ENCODE data around the gene NLRP12.

NLRP12 gene

DNA sequence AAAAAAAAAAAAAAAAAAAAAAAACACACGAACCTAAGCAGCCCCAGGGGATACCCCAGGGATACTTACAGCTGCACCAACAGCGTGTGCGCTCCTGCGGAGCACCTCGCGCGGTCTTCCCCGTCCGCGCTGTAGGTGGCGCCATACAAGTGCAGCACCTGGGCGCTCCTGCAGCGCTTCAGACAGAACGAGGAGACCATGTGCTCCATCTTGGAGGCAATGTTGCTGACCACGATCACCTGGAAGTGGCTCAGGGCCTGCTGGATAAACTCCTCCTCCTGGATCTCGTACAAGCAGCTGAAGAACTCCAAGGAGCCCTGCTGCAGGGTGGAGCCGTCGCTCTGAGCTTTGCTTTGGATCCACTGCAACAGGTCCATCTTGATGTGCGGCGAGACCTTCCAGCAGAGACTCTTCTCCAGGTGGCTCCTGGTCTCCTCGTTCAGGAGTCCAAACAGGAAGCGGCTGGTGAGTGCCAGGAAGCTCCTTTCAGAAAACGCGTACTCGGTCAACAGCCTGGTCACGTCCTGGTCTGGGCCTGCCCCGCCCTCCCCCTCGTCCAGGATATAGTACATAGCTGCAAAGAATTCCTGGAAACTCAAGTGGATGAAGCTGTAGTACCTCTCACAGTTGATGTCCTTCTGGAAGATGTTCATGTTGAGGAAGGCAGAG is 14.5 kb downstream of the NLRP12 start:
- no peak for TF ChIP-seq Cebpa-rat (IDR thresholded peaks at IDR 0.05)
- peaks cover 0 to 100% (median 100%) of the 10 kb centered on the region in 11 experiments; a peak in 19 of 22 replicates for H4K20me1 ChIP-seq
- peaks cover 0 to 68% (median 29%) of the 10 kb centered on the region in 10 experiments; a peak in 13 of 20 replicates for H3K4me1 ChIP-seq
- H3K4me3 ChIP-seq, result 0 out of 20 replicates have a peak overlapping the region, but pooled peaks of 1 of the 10 experiments have one; percentile 15
- H3K4me2 ChIP-seq, result peak overlapping the region in 6 of 11 experiments; percentile 6 to 49 (median 35); a peak in 9 of 22 replicates
- no peaks in the 10 kb centered on the region for H3K9me3 ChIP-seq (replicated peaks in 1 of 11)
- H3K36me3 ChIP-seq, result peaks cover 0 to 100% (median 100%) of the 10 kb centered on the region in 11 experiments; a peak in 20 of 22 replicates
- H3K27ac ChIP-seq, result no peak overlapping the region
- peak overlapping the region in 1 of 11 experiments; percentile 25; a peak in 4 of 22 replicates for H3K9ac ChIP-seq
- no peaks in the 10 kb centered on the region for H3K27me3 ChIP-seq

DNA sequence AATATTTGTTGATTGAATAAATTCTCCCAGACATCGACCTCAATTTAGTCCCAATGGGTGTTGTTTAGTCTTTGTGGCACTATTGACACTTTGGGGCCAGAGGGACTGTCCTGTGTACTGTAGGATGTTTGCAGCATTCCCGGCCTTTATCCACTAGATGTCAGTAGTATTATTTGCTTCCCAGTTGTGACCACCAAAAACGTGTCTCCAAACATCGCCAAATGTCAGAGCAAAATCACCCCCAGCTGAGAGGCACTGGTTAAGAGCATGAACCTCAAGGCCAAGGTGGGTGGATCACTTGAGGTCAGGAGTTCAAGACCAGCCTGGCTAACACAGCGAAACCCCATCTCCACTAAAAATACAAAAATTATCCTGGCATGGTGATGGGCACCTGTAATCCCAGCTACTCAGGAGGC is 15.4 kb downstream of the NLRP12 start:
- no peak for TF ChIP-seq Cebpa-rat (IDR thresholded peaks at IDR 0.05)
- Histone ChIP-seq H3K9ac (peak overlapping the region in 3 of 11 experiments; percentile 19 to 40 (median 25); a peak in 2 of 22 replicates), H3K4me1 (peaks cover 0 to 59% (median 21%) of the 10 kb centered on the region in 10 experiments; a peak in 12 of 20 replicates), H3K4me3 (no peak overlapping the region), H3K9me3 (replicated peaks in 1 of 11) (no peaks in the 10 kb centered on the region), H3K27ac (no peak overlapping the region; a peak in 1 of 22 replicates), H3K27me3 (no peaks in the 10 kb centered on the region), H3K4me2 (peak overlapping the region in 4 of 11 experiments; percentile 18 to 44 (median 34); a peak in 3 of 22 replicates), H3K36me3 (peaks cover 0 to 100% (median 100%) of the 10 kb centered on the region in 11 experiments; a peak in 20 of 22 replicates), H4K20me1 (peaks cover 0 to 100% (median 100%) of the 10 kb centered on the region in 11 experiments; a peak in 19 of 22 replicates)

DNA sequence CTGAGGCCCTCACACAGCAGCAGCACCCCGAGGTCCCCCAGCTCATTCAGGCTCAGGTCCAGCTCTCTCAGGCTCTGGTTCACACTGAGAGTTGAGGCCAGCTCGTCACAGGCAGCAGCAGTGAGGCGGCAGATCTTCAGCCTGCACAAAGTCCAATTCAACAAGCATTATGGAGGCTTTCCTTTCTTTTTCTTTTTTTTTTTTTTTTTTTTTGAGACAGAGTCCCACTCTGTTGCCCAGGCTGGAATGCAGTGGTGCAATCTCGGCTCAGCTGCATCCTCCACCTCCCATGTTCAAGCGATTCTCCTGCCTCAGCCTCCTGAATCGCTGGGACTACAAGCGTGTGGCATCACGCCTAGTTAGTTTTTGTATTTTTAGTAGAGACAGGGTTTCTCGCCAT is 22.9 kb downstream of the NLRP12 start:
- H3K4me3 ChIP-seq, result no peak overlapping the region
- no peaks in the 10 kb centered on the region for H3K9me3 ChIP-seq (replicated peaks in 1 of 11)
- no peak overlapping the region for H3K9ac ChIP-seq
- no peak overlapping the region for H3K27ac ChIP-seq
- H4K20me1 ChIP-seq, result peaks cover 0 to 100% (median 99%) of the 10 kb centered on the region in 11 experiments; a peak in 17 of 22 replicates
- H3K4me1 ChIP-seq, result peaks cover 0 to 6% (median 0%) of the 10 kb centered on the region in 10 experiments; a peak in 1 of 20 replicates
- peaks cover 0 to 100% (median 100%) of the 10 kb centered on the region in 11 experiments; a peak in 20 of 22 replicates for H3K36me3 ChIP-seq
- no peak overlapping the region for H3K4me2 ChIP-seq
- no peak for TF ChIP-seq Cebpa-rat (IDR thresholded peaks at IDR 0.05)
- no peaks in the 10 kb centered on the region for H3K27me3 ChIP-seq

DNA sequence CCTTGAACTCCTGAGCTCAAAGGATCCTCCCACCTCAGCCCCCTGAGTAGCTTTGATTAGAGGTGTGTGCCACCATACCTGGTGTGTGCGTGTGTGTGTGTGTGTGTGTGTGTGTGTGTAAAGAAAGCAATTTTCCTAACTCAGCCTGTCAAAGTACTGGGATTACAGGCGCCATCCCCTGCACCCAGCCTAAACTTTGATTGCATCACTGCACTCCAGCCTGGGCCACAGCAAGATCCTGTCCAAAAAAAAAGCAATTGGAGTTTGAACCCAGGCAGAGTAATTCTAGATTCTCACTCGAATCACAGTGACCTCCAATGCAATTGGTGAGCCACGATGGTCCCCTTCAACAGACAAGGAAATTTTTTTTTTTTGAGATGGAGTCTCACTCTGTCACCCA is 29.1 kb downstream of the NLRP12 start:
- TF ChIP-seq Cebpa-rat (IDR thresholded peaks at IDR 0.05), result no peak
- H3K27me3 ChIP-seq, result no peaks in the 10 kb centered on the region
- no peak overlapping the region for H3K9ac ChIP-seq
- H3K36me3 ChIP-seq, result peaks cover 0 to 85% (median 74%) of the 10 kb centered on the region in 11 experiments; a peak in 18 of 22 replicates
- no peak overlapping the region for H3K4me2 ChIP-seq
- no peaks in the 10 kb centered on the region for H3K9me3 ChIP-seq (replicated peaks in 1 of 11)
- H3K27ac ChIP-seq, result no peak overlapping the region
- no peak overlapping the region for H3K4me3 ChIP-seq
- peaks cover 0 to 9% (median 0%) of the 10 kb centered on the region in 10 experiments; a peak in 5 of 20 replicates for H3K4me1 ChIP-seq
- H4K20me1 ChIP-seq, result peaks cover 0 to 99% (median 75%) of the 10 kb centered on the region in 11 experiments; a peak in 15 of 22 replicates

DNA sequence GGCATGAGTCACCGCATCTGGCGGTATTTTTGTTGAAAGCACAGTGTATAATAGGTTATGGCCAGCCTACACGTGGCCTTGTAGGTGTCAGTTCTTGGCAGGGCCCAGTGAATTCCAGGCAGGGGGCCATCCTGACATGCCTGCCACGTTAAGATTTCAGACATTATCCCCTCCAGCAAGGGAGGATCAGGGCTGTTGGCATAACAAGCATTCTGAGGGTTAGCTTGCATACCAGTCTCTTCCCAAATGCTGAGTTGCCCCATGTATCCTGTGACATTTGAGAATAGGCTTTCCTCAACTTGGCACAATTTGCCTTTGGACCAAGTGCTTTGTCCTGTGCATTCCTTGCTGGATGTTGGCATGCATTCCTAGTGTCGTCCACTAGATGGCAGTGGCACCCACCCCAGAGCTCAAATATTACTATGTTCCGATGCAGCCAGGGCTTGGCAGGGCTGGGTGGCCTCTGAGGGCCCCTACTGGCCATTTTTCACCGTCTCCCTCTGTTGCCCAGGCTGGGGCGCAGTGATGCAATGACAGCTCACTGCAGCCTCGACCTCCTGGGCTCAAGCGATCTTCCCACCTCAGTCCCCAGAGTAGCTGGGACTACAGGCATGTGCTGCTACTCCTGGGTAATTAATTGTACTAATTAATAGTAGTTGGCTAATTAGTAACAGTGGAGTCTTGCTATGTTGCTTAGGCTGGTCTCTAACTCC is 31.2 kb downstream of the NLRP12 start:
- Histone ChIP-seq H3K4me3 (no peak overlapping the region), H3K27me3 (no peaks in the 10 kb centered on the region), H3K27ac (peak overlapping the region in 2 of 11 experiments; percentile 2 to 51; a peak in 2 of 22 replicates), H3K36me3 (peaks cover 0 to 63% (median 52%) of the 10 kb centered on the region in 11 experiments; a peak in 18 of 22 replicates), H3K4me1 (peaks cover 0 to 9% (median 0%) of the 10 kb centered on the region in 10 experiments; a peak in 5 of 20 replicates), H3K9me3 (replicated peaks in 1 of 11) (no peaks in the 10 kb centered on the region), H3K4me2 (no peak overlapping the region), H4K20me1 (peaks cover 0 to 97% (median 54%) of the 10 kb centered on the region in 11 experiments; a peak in 15 of 22 replicates), H3K9ac (no peak overlapping the region)
- peak in 4 of 11 experiments; percentile 24 to 72 (median 62); a peak in 7 of 22 replicates for TF ChIP-seq Cebpa-rat (IDR thresholded peaks at IDR 0.05)

DNA sequence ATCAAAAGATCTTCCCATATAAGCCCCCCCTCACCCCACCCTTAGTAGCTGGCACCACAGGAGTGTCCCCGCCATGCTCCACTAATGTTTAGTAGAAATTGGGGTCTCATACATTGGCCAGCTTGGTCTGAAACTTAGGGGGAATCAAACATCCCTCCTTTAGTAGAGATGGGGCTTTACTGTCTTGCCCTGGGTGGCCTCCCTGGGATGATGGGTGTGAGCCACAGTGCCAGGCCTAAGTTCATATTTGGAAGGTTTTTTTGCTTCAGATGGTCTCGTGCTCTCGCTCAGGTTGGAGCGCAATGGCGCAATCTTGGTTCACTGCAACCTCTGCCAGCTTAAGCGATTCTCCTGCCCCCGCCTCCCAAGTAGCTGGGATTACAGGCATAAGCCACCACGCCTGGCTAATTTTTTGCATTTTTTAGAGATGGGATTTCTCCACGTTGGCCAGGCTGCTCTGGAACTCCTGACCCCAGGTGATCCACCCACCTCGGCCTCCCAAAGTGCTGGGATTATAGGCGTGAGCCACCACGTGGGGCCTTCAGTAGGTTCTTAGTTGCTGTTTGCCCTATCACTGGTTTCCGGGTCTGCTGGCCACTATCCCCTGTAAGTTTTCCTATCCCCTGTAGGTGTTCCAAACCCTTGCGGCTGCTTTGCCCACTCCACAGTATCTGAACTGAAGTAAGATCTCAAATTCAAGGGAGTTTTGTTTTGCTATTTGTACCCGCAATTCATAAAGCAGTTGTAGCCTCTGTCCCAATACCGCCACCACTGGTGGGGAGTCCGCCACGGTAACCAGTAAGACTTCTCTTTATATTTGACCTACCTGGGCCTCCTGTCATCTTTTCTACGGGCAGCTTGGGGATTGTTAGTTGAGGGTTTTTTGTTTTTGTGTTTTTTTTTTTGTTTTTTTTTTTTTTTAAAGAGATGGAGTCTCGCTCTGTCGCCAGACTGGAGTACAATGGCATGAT is 34.1 kb downstream of the NLRP12 start:
- peaks cover 0 to 70% (median 26%) of the 10 kb centered on the region in 11 experiments; a peak in 14 of 22 replicates for H4K20me1 ChIP-seq
- no peaks in the 10 kb centered on the region for H3K27me3 ChIP-seq
- no peak overlapping the region for H3K4me2 ChIP-seq
- H3K36me3 ChIP-seq, result peaks cover 0 to 35% (median 24%) of the 10 kb centered on the region in 11 experiments; a peak in 16 of 22 replicates
- no peak for TF ChIP-seq Cebpa-rat (IDR thresholded peaks at IDR 0.05)
- H3K9me3 ChIP-seq (replicated peaks in 1 of 11), result no peaks in the 10 kb centered on the region
- H3K9ac ChIP-seq, result no peak overlapping the region
- no peak overlapping the region for H3K4me3 ChIP-seq
- no peak overlapping the region for H3K27ac ChIP-seq
- H3K4me1 ChIP-seq, result peaks cover 16 to 31% (median 16%) of the 10 kb centered on the region in 10 experiments

DNA sequence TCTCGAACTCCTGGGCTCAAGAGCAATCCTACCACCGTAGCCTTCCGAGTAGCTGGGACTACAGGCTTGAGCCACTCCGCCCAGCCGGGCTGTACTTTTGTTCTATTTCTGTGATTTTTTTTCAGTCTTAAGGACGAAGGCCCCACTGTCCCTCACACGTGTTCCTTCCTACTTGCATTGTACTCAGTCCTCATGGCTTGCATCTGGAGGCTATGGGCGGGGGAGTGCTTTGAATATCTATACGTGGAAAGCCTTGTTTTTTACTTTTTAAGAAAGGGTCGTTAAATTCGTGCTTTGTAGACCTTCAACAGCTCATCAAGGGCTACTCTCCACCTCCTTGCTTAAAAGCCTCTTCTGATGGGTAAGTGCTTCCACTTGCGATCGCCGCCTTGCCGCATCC is 36.8 kb downstream of the NLRP12 start:
- H3K4me1 ChIP-seq, result peaks cover 18 to 36% (median 24%) of the 10 kb centered on the region in 10 experiments
- H3K36me3 ChIP-seq, result peaks cover 0 to 7% (median 2%) of the 10 kb centered on the region in 11 experiments; a peak in 14 of 22 replicates
- no peak overlapping the region for H3K9ac ChIP-seq
- no peak for TF ChIP-seq Cebpa-rat (IDR thresholded peaks at IDR 0.05)
- H3K27me3 ChIP-seq, result no peaks in the 10 kb centered on the region
- peak overlapping the region in 2 of 11 experiments; percentile 40 to 80; a peak in 5 of 22 replicates for H3K27ac ChIP-seq
- H3K4me3 ChIP-seq, result no peak overlapping the region
- H3K9me3 ChIP-seq (replicated peaks in 1 of 11), result no peaks in the 10 kb centered on the region
- H4K20me1 ChIP-seq, result peaks cover 0 to 43% (median 4%) of the 10 kb centered on the region in 11 experiments; a peak in 11 of 22 replicates
- no peak overlapping the region for H3K4me2 ChIP-seq

DNA sequence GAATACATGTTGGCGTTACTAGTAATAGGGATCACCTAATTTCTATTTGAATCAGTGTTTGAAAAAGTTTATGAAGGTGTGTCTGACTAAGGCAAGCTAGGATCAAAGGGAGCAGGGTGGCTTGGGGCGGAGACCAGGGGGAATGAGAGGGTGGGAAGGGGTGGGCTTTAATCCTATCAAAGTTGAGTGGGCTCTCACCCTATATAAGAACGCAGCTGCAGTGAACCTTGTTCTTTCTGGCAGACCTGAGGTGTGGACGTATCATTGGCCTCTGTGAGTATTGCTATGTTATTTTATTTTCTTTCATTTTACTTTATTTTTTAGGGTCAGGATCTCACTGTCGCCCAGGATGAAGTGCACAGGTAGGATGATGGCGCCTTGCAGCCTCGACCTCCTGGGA is 37.4 kb downstream of the NLRP12 start:
- H3K9ac ChIP-seq, result no peak overlapping the region
- no peak overlapping the region for H3K4me3 ChIP-seq
- peaks cover 0 to 38% (median 4%) of the 10 kb centered on the region in 11 experiments; a peak in 11 of 22 replicates for H4K20me1 ChIP-seq
- H3K36me3 ChIP-seq, result peaks cover 0 to 2% (median 0%) of the 10 kb centered on the region in 11 experiments; a peak in 1 of 22 replicates
- peaks cover 18 to 36% (median 24%) of the 10 kb centered on the region in 10 experiments for H3K4me1 ChIP-seq
- H3K4me2 ChIP-seq, result peak overlapping the region in 7 of 11 experiments; percentile 75 to 87 (median 79); a peak in 7 of 22 replicates
- no peaks in the 10 kb centered on the region for H3K9me3 ChIP-seq (replicated peaks in 1 of 11)
- H3K27ac ChIP-seq, result peak overlapping the region in 4 of 11 experiments; percentile 80 to 85 (median 82); a peak in 4 of 22 replicates
- TF ChIP-seq Cebpa-rat (IDR thresholded peaks at IDR 0.05), result no peak
- no peaks in the 10 kb centered on the region for H3K27me3 ChIP-seq
